Fibroblast of lung (primary cell): ENCODE measurements around the gene SLC2A1. TPM values are rescaled to one million over a fixed set of nuclear protein-coding genes. Genes with fewer than 3 reads are reported as not detected.

Experiments
- DNase-seq, 2 donors: peaks; one replicate each; pipeline versions ENCODE4 v3.0.0 to v3.0.0-alpha.2; 2010; ENCODE audit warnings: low read depth in 2 of 2
- H2AFZ ChIP-seq: 2 replicates; pipeline ENCODE4 v1.5.1; 2012; ENCODE audit warnings: low read length, control low read depth, inconsistent platforms
- H3K27ac ChIP-seq: 2 replicates; pipeline ENCODE4 v1.5.1; 2011; ENCODE audit warnings: low read length, control low read depth; ENCODE audit not compliant: insufficient read depth
- H3K27me3 ChIP-seq: 2 replicates; pipeline ENCODE4 v1.5.1; 2011; ENCODE audit warnings: mild to moderate bottlenecking, low read length; ENCODE audit not compliant: control insufficient read depth, insufficient read depth
- H3K36me3 ChIP-seq: 2 replicates; pipeline ENCODE4 v1.5.1; 2011; ENCODE audit warnings: low read length; ENCODE audit not compliant: control insufficient read depth, insufficient read depth
- H3K4me1 ChIP-seq: 2 replicates; pipeline ENCODE4 v1.5.1; 2011; ENCODE audit warnings: low read length; ENCODE audit not compliant: control insufficient read depth, insufficient read depth; ENCODE audit errors: extremely low read depth
- H3K4me2 ChIP-seq: 2 replicates; pipeline ENCODE4 v1.5.1; 2011; ENCODE audit warnings: low read length, control low read depth; ENCODE audit not compliant: insufficient read depth; ENCODE audit errors: extremely low read depth
- H3K4me3 ChIP-seq, 4 experiments: fragments of 200-600 bp in 1 of 4; sonication (generic) in 1 of 4; replicated peaks in 1 of 4; 2 replicates each; pipeline ENCODE4 v1.5.1; 2011 to 2016; ENCODE audit warnings: low read length in 4 of 4, low read depth in 3 of 4, mild to moderate bottlenecking in 3 of 4, control low read depth in 2 of 4, inconsistent platforms in 1 of 4, mixed read lengths in 1 of 4; ENCODE audit not compliant: insufficient read depth in 1 of 4; ENCODE audit errors: control extremely low read depth in 1 of 4
- H3K79me2 ChIP-seq: 2 replicates; pipeline ENCODE4 v1.5.1; 2012; ENCODE audit warnings: mild to moderate bottlenecking, low read length, inconsistent platforms; ENCODE audit not compliant: control insufficient read depth, insufficient read depth
- H3K9ac ChIP-seq: 2 replicates; pipeline ENCODE4 v1.5.1; 2011; ENCODE audit warnings: mild to moderate bottlenecking, low read length, control low read depth; ENCODE audit not compliant: insufficient read depth
- H3K9me3 ChIP-seq: 2 replicates; pipeline ENCODE4 v1.5.1; 2012; ENCODE audit warnings: low read depth, low read length; ENCODE audit not compliant: control insufficient read depth, insufficient read depth
- H4K20me1 ChIP-seq: 2 replicates; pipeline ENCODE4 v1.5.1; 2011; ENCODE audit warnings: low read length; ENCODE audit not compliant: control insufficient read depth, insufficient read depth; ENCODE audit errors: extremely low read depth
- CTCF ChIP-seq, 2 donors: IDR thresholded peaks in 1 of 2; conservative IDR thresholded peaks in 1 of 2; 1 replicate in 1 of 2; 2 replicates in 1 of 2; pipeline ENCODE4 v1.5.1; 2011 to 2012; ENCODE audit warnings: low read length in 2 of 2, control low read depth in 1 of 2, inconsistent platforms in 1 of 2, low read depth in 1 of 2, mild to moderate bottlenecking in 1 of 2
- EZH2 ChIP-seq: IDR thresholded peaks from 2 replicates; pipeline ENCODE4 v1.5.1; 2012; ENCODE audit warnings: low read length, control low read depth, mild to moderate bottlenecking; ENCODE audit errors: missing control alignments
- polyA plus RNA-seq, 2 donors: library from polyadenylated mRNA; depleted of rRNA in 1 of 2; stranded (reverse) in 1 of 2; unstranded in 1 of 2; fragments of >200 nt; gene quantifications; 2 replicates each; pipeline ENCODE4 v1.2.1, GENCODE V29; 2011 to 2012; ENCODE audit warnings: missing spikeins in 1 of 2
- total RNA-seq: library from RNA; depleted of rRNA; stranded (reverse); fragments of >200 nt; gene quantifications from 2 replicates; pipeline ENCODE4 v1.2.1, GENCODE V29; 2014

Gene SLC2A1
- total and polyA plus RNA-seq, 2 donors (not counting 1 experiment from before 2014, with no cell fraction given): 29.9 to 56.5 TPM

GRCh38 chr1:42973286-42973685 lies 14.6 kb upstream of the SLC2A1 start:
- peak in 1 of 2 donors; percentile 61 for DNase-seq
- no peaks in the 10 kb centered on the region for H3K27me3 ChIP-seq

GRCh38 chr1:42971841-42972291 lies 13.2 kb upstream of the SLC2A1 start:
- no peak overlapping the region for H3K9ac ChIP-seq
- H3K36me3 ChIP-seq: no peaks in the 10 kb centered on the region
- no peak overlapping the region for H2AFZ ChIP-seq
- no peaks in the 10 kb centered on the region for H3K9me3 ChIP-seq
- peak; percentile 90 to 91 for DNase-seq
- H3K4me1 ChIP-seq: peaks cover 3% of the 10 kb centered on the region
- H3K27ac ChIP-seq: no peak overlapping the region
- no peaks in the 10 kb centered on the region for H3K27me3 ChIP-seq
- no peak overlapping the region for H3K4me2 ChIP-seq
- TF ChIP-seq EZH2 (no peak), CTCF (conservative IDR thresholded peaks at IDR 0.05 in 1 of 2, IDR thresholded peaks at IDR 0.05 in 1 of 2; ENCODE audit: low read depth in 1 of 2, low read length in 2 of 2) (no peak)
- no peak overlapping the region for H3K4me3 ChIP-seq
- no peaks in the 10 kb centered on the region for H4K20me1 ChIP-seq
- no peaks in the 10 kb centered on the region for H3K79me2 ChIP-seq

More at GRCh38 chr1:42973286-42973685, 14.6 kb upstream of the SLC2A1 start:
- H2AFZ ChIP-seq: no peak overlapping the region
- TF ChIP-seq CTCF (conservative IDR thresholded peaks at IDR 0.05 in 1 of 2, IDR thresholded peaks at IDR 0.05 in 1 of 2; ENCODE audit: low read depth in 1 of 2, low read length in 2 of 2): no peak
- no peak for TF ChIP-seq EZH2
- H3K4me3 ChIP-seq: no peak overlapping the region
- no peaks in the 10 kb centered on the region for H3K4me1 ChIP-seq
- no peak overlapping the region for H3K9ac ChIP-seq
- no peaks in the 10 kb centered on the region for H4K20me1 ChIP-seq
- no peak overlapping the region for H3K27ac ChIP-seq
- no peak overlapping the region for H3K4me2 ChIP-seq
- H3K9me3 ChIP-seq: no peaks in the 10 kb centered on the region
- H3K36me3 ChIP-seq: no peaks in the 10 kb centered on the region
- H3K79me2 ChIP-seq: no peaks in the 10 kb centered on the region

- Histone ChIP-seq H3K9ac (no peak overlapping the region), H4K20me1 (no peaks in the 10 kb centered on the region), H3K4me1 (peaks cover 3% of the 10 kb centered on the region), H3K27me3 (no peaks in the 10 kb centered on the region), H3K4me3 (no peak overlapping the region), H2AFZ (no peak overlapping the region), H3K9me3 (no peaks in the 10 kb centered on the region), H3K79me2 (no peaks in the 10 kb centered on the region), H3K27ac (no peak overlapping the region), H3K36me3 (no peaks in the 10 kb centered on the region), H3K4me2 (no peak overlapping the region)
- TF ChIP-seq CTCF (conservative IDR thresholded peaks at IDR 0.05 in 1 of 2, IDR thresholded peaks at IDR 0.05 in 1 of 2; ENCODE audit: low read depth in 1 of 2, low read length in 2 of 2) (no peak), EZH2 (no peak)
- peak in 1 of 2 donors; percentile 26 for DNase-seq
Observed at GRCh38 chr1:42970143-42970542, 11.5 kb upstream of the SLC2A1 start.
